Fibroblast of lung (primary cell): ENCODE results near the gene WHRN. TPM values are rescaled to one million over a fixed set of nuclear protein-coding genes. Genes with fewer than 3 reads are reported as not detected.

Experiments used
- DNase-seq, 2 donors: peaks; one replicate each; pipeline versions ENCODE4 v3.0.0 to v3.0.0-alpha.2; 2010; ENCODE audit warnings: low read depth in 2 of 2
- H2AFZ ChIP-seq: 2 replicates; pipeline ENCODE4 v1.5.1; 2012; ENCODE audit warnings: low read length, control low read depth, inconsistent platforms
- H3K27ac ChIP-seq: 2 replicates; pipeline ENCODE4 v1.5.1; 2011; ENCODE audit warnings: low read length, control low read depth; ENCODE audit not compliant: insufficient read depth
- H3K27me3 ChIP-seq: 2 replicates; pipeline ENCODE4 v1.5.1; 2011; ENCODE audit warnings: mild to moderate bottlenecking, low read length; ENCODE audit not compliant: control insufficient read depth, insufficient read depth
- H3K36me3 ChIP-seq: 2 replicates; pipeline ENCODE4 v1.5.1; 2011; ENCODE audit warnings: low read length; ENCODE audit not compliant: control insufficient read depth, insufficient read depth
- H3K4me1 ChIP-seq: 2 replicates; pipeline ENCODE4 v1.5.1; 2011; ENCODE audit warnings: low read length; ENCODE audit not compliant: control insufficient read depth, insufficient read depth; ENCODE audit errors: extremely low read depth
- H3K4me2 ChIP-seq: 2 replicates; pipeline ENCODE4 v1.5.1; 2011; ENCODE audit warnings: low read length, control low read depth; ENCODE audit not compliant: insufficient read depth; ENCODE audit errors: extremely low read depth
- H3K4me3 ChIP-seq, 4 experiments: fragments of 200-600 bp in 1 of 4; sonication (generic) in 1 of 4; replicated peaks in 1 of 4; 2 replicates each; pipeline ENCODE4 v1.5.1; 2011 to 2016; ENCODE audit warnings: low read length in 4 of 4, low read depth in 3 of 4, mild to moderate bottlenecking in 3 of 4, control low read depth in 2 of 4, inconsistent platforms in 1 of 4, mixed read lengths in 1 of 4; ENCODE audit not compliant: insufficient read depth in 1 of 4; ENCODE audit errors: control extremely low read depth in 1 of 4
- H3K79me2 ChIP-seq: 2 replicates; pipeline ENCODE4 v1.5.1; 2012; ENCODE audit warnings: mild to moderate bottlenecking, low read length, inconsistent platforms; ENCODE audit not compliant: control insufficient read depth, insufficient read depth
- H3K9ac ChIP-seq: 2 replicates; pipeline ENCODE4 v1.5.1; 2011; ENCODE audit warnings: mild to moderate bottlenecking, low read length, control low read depth; ENCODE audit not compliant: insufficient read depth
- H3K9me3 ChIP-seq: 2 replicates; pipeline ENCODE4 v1.5.1; 2012; ENCODE audit warnings: low read depth, low read length; ENCODE audit not compliant: control insufficient read depth, insufficient read depth
- H4K20me1 ChIP-seq: 2 replicates; pipeline ENCODE4 v1.5.1; 2011; ENCODE audit warnings: low read length; ENCODE audit not compliant: control insufficient read depth, insufficient read depth; ENCODE audit errors: extremely low read depth
- CTCF ChIP-seq, 2 donors: IDR thresholded peaks in 1 of 2; conservative IDR thresholded peaks in 1 of 2; 1 replicate in 1 of 2; 2 replicates in 1 of 2; pipeline ENCODE4 v1.5.1; 2011 to 2012; ENCODE audit warnings: low read length in 2 of 2, control low read depth in 1 of 2, inconsistent platforms in 1 of 2, low read depth in 1 of 2, mild to moderate bottlenecking in 1 of 2
- EZH2 ChIP-seq: IDR thresholded peaks from 2 replicates; pipeline ENCODE4 v1.5.1; 2012; ENCODE audit warnings: low read length, control low read depth, mild to moderate bottlenecking; ENCODE audit errors: missing control alignments
- polyA plus RNA-seq, 2 donors: library from polyadenylated mRNA; depleted of rRNA in 1 of 2; stranded (reverse) in 1 of 2; unstranded in 1 of 2; fragments of >200 nt; gene quantifications; 2 replicates each; pipeline ENCODE4 v1.2.1, GENCODE V29; 2011 to 2012; ENCODE audit warnings: missing spikeins in 1 of 2
- total RNA-seq: library from RNA; depleted of rRNA; stranded (reverse); fragments of >200 nt; gene quantifications from 2 replicates; pipeline ENCODE4 v1.2.1, GENCODE V29; 2014

The WHRN gene
- total and polyA plus RNA-seq, 2 donors (not counting 1 experiment from before 2014, with no cell fraction given) = 0.16 to 1.8 TPM

GRCh38 chr9:114424126-114424525, 81.1 kb downstream of the WHRN start:
- Histone ChIP-seq H3K4me2 (no peak overlapping the region), H3K9ac (no peak overlapping the region), H3K4me3 (no peak overlapping the region), H3K9me3 (no peaks in the 10 kb centered on the region), H2AFZ (no peak overlapping the region), H3K36me3 (no peaks in the 10 kb centered on the region), H3K79me2 (no peaks in the 10 kb centered on the region), H3K4me1 (no peaks in the 10 kb centered on the region), H4K20me1 (no peaks in the 10 kb centered on the region), H3K27ac (no peak overlapping the region), H3K27me3 (peaks cover 7% of the 10 kb centered on the region)
- no peak for DNase-seq
- no peak for TF ChIP-seq CTCF (conservative IDR thresholded peaks at IDR 0.05 in 1 of 2, IDR thresholded peaks at IDR 0.05 in 1 of 2; ENCODE audit: low read depth in 1 of 2, low read length in 2 of 2)
- TF ChIP-seq EZH2 = no peak

DNA sequence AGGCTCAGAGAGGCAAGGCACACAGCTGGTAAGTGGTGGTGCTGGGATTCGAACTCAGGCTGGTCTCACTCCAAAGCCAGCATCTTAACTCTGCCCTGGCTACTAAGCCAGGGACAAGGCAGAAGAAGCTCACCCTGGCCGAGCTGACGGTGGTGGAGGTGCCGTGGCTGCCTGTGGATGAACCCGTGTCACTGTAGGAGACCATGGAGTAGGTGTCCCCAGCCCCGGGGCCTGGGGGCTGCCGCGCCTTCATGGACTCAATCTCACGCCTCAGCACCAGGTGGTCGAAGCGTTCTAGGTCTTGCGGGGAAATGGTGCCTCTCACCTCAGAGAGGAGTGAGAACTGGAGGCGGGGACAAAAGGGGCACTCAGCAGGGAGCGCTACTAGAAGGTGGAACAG, 82.1 kb downstream of the WHRN start:
- no peak overlapping the region for H3K27ac ChIP-seq
- no peak overlapping the region for H3K9ac ChIP-seq

DNA sequence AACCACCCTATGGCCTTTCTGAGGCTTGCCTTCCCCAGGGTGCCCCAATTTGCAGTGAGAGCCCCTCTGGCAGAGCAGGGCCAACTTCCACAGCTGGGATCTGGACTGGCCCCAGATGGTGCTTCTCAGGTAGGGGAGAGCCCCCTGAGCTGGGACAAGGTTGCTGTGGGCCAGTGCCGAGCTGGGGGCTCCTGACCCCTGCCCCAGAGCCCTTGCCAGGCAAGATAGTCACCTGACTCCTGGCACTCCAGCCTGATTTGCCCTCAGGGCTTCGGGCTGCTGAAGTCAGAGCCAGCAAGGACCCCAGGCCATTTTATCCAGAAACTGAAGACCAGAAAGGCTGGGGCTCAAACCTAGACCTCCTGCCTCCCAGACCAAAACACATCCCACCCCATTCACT, 84.1 kb downstream of the WHRN start:
- no peak overlapping the region for H3K9ac ChIP-seq
- no peaks in the 10 kb centered on the region for H4K20me1 ChIP-seq
- H2AFZ ChIP-seq = no peak overlapping the region
- H3K27ac ChIP-seq = no peak overlapping the region
- no peaks in the 10 kb centered on the region for H3K36me3 ChIP-seq
- no peaks in the 10 kb centered on the region for H3K9me3 ChIP-seq
- DNase-seq = no peak
- peaks cover 10% of the 10 kb centered on the region for H3K27me3 ChIP-seq
- no peak overlapping the region for H3K4me3 ChIP-seq
- no peaks in the 10 kb centered on the region for H3K4me1 ChIP-seq
- H3K4me2 ChIP-seq = no peak overlapping the region
- no peaks in the 10 kb centered on the region for H3K79me2 ChIP-seq
- TF ChIP-seq CTCF (conservative IDR thresholded peaks at IDR 0.05 in 1 of 2, IDR thresholded peaks at IDR 0.05 in 1 of 2; ENCODE audit: low read depth in 1 of 2, low read length in 2 of 2) = no peak
- TF ChIP-seq EZH2 = no peak

More for the DNA sequence above, 82.1 kb downstream of the WHRN start:
- no peak for DNase-seq
- no peak overlapping the region for H3K4me2 ChIP-seq
- no peaks in the 10 kb centered on the region for H3K9me3 ChIP-seq
- no peaks in the 10 kb centered on the region for H3K79me2 ChIP-seq
- no peaks in the 10 kb centered on the region for H3K36me3 ChIP-seq
- peaks cover 14% of the 10 kb centered on the region for H3K27me3 ChIP-seq
- no peak overlapping the region for H3K4me3 ChIP-seq
- no peaks in the 10 kb centered on the region for H3K4me1 ChIP-seq
- TF ChIP-seq CTCF (conservative IDR thresholded peaks at IDR 0.05 in 1 of 2, IDR thresholded peaks at IDR 0.05 in 1 of 2; ENCODE audit: low read depth in 1 of 2, low read length in 2 of 2) (no peak), EZH2 (no peak)
- H4K20me1 ChIP-seq = no peaks in the 10 kb centered on the region
- H2AFZ ChIP-seq = no peak overlapping the region
